BE2C (cell line): ENCODE results near the gene HOMER2.

Experiments used
- DNase-seq: peaks from one replicate; pipeline ENCODE4 v3.0.0-alpha.2; 2020
- H3K27me3 ChIP-seq: fragments of 250-450 bp; sonication (Bioruptor Pico); 2 replicates; pipeline ENCODE4 v1.5.1; 2020; ENCODE audit warnings: mild to moderate bottlenecking
- H3K36me3 ChIP-seq: fragments of 250-450 bp; sonication (Bioruptor Pico); 2 replicates; pipeline ENCODE4 v1.5.1; 2020; ENCODE audit warnings: mild to moderate bottlenecking
- H3K4me1 ChIP-seq: fragments of 250-450 bp; sonication (Bioruptor Pico); 2 replicates; pipeline ENCODE4 v1.5.1; 2020
- H3K4me3 ChIP-seq: 2 replicates; pipeline ENCODE4 v1.5.1; 2011; ENCODE audit warnings: low read depth, low read length
- H3K9me3 ChIP-seq: fragments of 250-450 bp; sonication (Bioruptor Pico); 2 replicates; pipeline ENCODE4 v1.5.1; 2020
- CTCF ChIP-seq: IDR thresholded peaks from 2 replicates; pipeline ENCODE4 v1.5.1; 2012; ENCODE audit warnings: mild to moderate bottlenecking, low read depth, low read length

Gene HOMER2

GRCh38 chr15:82969353-82969752 is 16.8 kb upstream of the HOMER2 start:
- TF ChIP-seq CTCF: no peak
- no peak for DNase-seq
- Histone ChIP-seq H3K4me1 (peaks cover 17% of the 10 kb centered on the region), H3K9me3 (no peaks in the 10 kb centered on the region), H3K36me3 (no peaks in the 10 kb centered on the region), H3K27me3 (no peaks in the 10 kb centered on the region), H3K4me3 (no peak overlapping the region)

GRCh38 chr15:82968066-82968465 is 15.5 kb upstream of the HOMER2 start:
- TF ChIP-seq CTCF: no peak
- Histone ChIP-seq H3K4me3 (no peak overlapping the region), H3K9me3 (no peaks in the 10 kb centered on the region), H3K4me1 (peaks cover 17% of the 10 kb centered on the region), H3K27me3 (no peaks in the 10 kb centered on the region), H3K36me3 (no peaks in the 10 kb centered on the region)
- DNase-seq: no peak

GRCh38 chr15:82966671-82967071 is 14.2 kb upstream of the HOMER2 start:
- DNase-seq: no peak
- Histone ChIP-seq H3K27me3 (no peaks in the 10 kb centered on the region), H3K4me3 (no peak overlapping the region), H3K4me1 (peaks cover 15% of the 10 kb centered on the region), H3K9me3 (no peaks in the 10 kb centered on the region), H3K36me3 (no peaks in the 10 kb centered on the region)
- TF ChIP-seq CTCF: no peak

- Histone ChIP-seq H3K36me3 (no peaks in the 10 kb centered on the region), H3K27me3 (no peaks in the 10 kb centered on the region), H3K4me3 (no peak overlapping the region), H3K4me1 (peaks cover 1% of the 10 kb centered on the region), H3K9me3 (no peaks in the 10 kb centered on the region)
- DNase-seq: no peak
- TF ChIP-seq CTCF: no peak
Observed at GRCh38 chr15:82964890-82965289, 12.4 kb upstream of the HOMER2 start.

GRCh38 chr15:82963471-82964341 is 11.2 kb upstream of the HOMER2 start:
- no peaks in the 10 kb centered on the region for H3K4me1 ChIP-seq
- no peaks in the 10 kb centered on the region for H3K36me3 ChIP-seq
- H3K27me3 ChIP-seq: no peaks in the 10 kb centered on the region
- no peak for TF ChIP-seq CTCF
- no peak for DNase-seq
- H3K9me3 ChIP-seq: no peaks in the 10 kb centered on the region
- H3K4me3 ChIP-seq: no peak overlapping the region

- H3K9me3 ChIP-seq: no peaks in the 10 kb centered on the region
- no peaks in the 10 kb centered on the region for H3K36me3 ChIP-seq
- no peak for DNase-seq
- no peaks in the 10 kb centered on the region for H3K27me3 ChIP-seq
- TF ChIP-seq CTCF: no peak
- H3K4me3 ChIP-seq: no peak overlapping the region
- no peaks in the 10 kb centered on the region for H3K4me1 ChIP-seq
Observed at GRCh38 chr15:82960766-82961165, 8.2 kb upstream of the HOMER2 start.
